ENCODE data around the gene CAPN9.

Gene CAPN9

GRCh38 chr1:230768903-230769570 is 21.8 kb downstream of the CAPN9 start:
- DNase-seq (ENCODE audit: low spot score), result peak; percentile 60

GRCh38 chr1:230770317-230770716 is 23.1 kb downstream of the CAPN9 start:
- no peak for DNase-seq (ENCODE audit: low spot score)

- DNase-seq (ENCODE audit: low spot score), result no peak
Observed at GRCh38 chr1:230771773-230772354, 24.7 kb downstream of the CAPN9 start.

GRCh38 chr1:230772457-230773395 is 25.5 kb downstream of the CAPN9 start:
- peak; percentile 87 for DNase-seq (ENCODE audit: low spot score)

GRCh38 chr1:230773396-230774033 is 26.3 kb downstream of the CAPN9 start:
- no peak for DNase-seq (ENCODE audit: low spot score)

- DNase-seq (ENCODE audit: low spot score), result no peak
Observed at GRCh38 chr1:230778916-230779590, 31.9 kb downstream of the CAPN9 start.

GRCh38 chr1:230781131-230781530 is 33.9 kb downstream of the CAPN9 start:
- no peak for DNase-seq (ENCODE audit: low spot score)

GRCh38 chr1:230781594-230781993 is 34.4 kb downstream of the CAPN9 start:
- DNase-seq (ENCODE audit: low spot score), result no peak

- DNase-seq (ENCODE audit: low spot score), result no peak
Observed at GRCh38 chr1:230784163-230784562, 37.0 kb downstream of the CAPN9 start.

GRCh38 chr1:230785636-230786384 is 38.6 kb downstream of the CAPN9 start:
- DNase-seq (ENCODE audit: low spot score), result no peak

GRCh38 chr1:230786385-230786753 is 39.2 kb downstream of the CAPN9 start:
- DNase-seq (ENCODE audit: low spot score), result no peak

- DNase-seq (ENCODE audit: low spot score), result no peak
Observed at GRCh38 chr1:230787471-230787870, 40.3 kb downstream of the CAPN9 start.

GRCh38 chr1:230788561-230789275 is 41.5 kb downstream of the CAPN9 start:
- no peak for DNase-seq (ENCODE audit: low spot score)

GRCh38 chr1:230790026-230790425 is 42.8 kb downstream of the CAPN9 start:
- DNase-seq (ENCODE audit: low spot score), result peak; percentile 3

- no peak for DNase-seq (ENCODE audit: low spot score)
Observed at GRCh38 chr1:230791986-230792564, 44.9 kb downstream of the CAPN9 start.

- peak; percentile 8 for DNase-seq (ENCODE audit: low spot score)
Observed at GRCh38 chr1:230792691-230793462, 45.7 kb downstream of the CAPN9 start.

- DNase-seq (ENCODE audit: low spot score), result peak; percentile 1
Observed at GRCh38 chr1:230793463-230793745, 46.2 kb downstream of the CAPN9 start.

GRCh38 chr1:230794431-230794830 is 47.2 kb downstream of the CAPN9 start:
- peak; percentile 8 for DNase-seq (ENCODE audit: low spot score)

- no peak for DNase-seq (ENCODE audit: low spot score)
Observed at GRCh38 chr1:230794871-230795605, 47.9 kb downstream of the CAPN9 start.

Data from AG20443 (cell line).